HCT116 (cell line): ENCODE results near the gene OTOP3. TPM values are rescaled to one million over a fixed set of nuclear protein-coding genes. Genes with fewer than 3 reads are reported as not detected.

Experiments used
- ATAC-seq: fragments of 200-7000 bp; cut with Tn5 transposase; 2 replicates; pipeline ENCODE4 v1.9.1; 2020; ENCODE audit warnings: mild to moderate bottlenecking, moderate library complexity
- BruUV-seq: library from RNA; stranded (reverse); fragments of 400-500 nt; replicated peaks from 2 replicates; lab custom pipeline; 2021; lab: Mats Ljungman, UMichigan
- CTCF ChIA-PET: fragments of 300-600 bp; sonication (Branson Sonifier 250); formaldehyde crosslinking; loops from one replicate; lab custom pipeline; 2021; ENCODE audit warnings: antibody characterized with exemption; lab: Charles Lee
- POLR2A ChIA-PET: fragments of 300-600, 350-600 bp; sonication (Branson Sonifier 250); formaldehyde crosslinking; loops from one replicate; lab custom pipeline; 2021; ENCODE audit warnings: antibody characterized with exemption; lab: Charles Lee
- RAD21 ChIA-PET, 2 experiments: fragments of 300-600 bp; sonication (Branson Sonifier 250); formaldehyde crosslinking; loops; one replicate each; lab custom pipeline; 2023; ENCODE audit warnings: low total read pairs in 2 of 2; ENCODE audit not compliant: uncharacterized antibody in 2 of 2, unreplicated experiment in 2 of 2, low non-redundant PET in 1 of 2; lab: Charles Lee
- DNase-seq: peaks from one replicate; pipeline ENCODE4 v3.0.0-alpha.2; 2010; ENCODE audit warnings: low read depth, low spot score
- H2AFZ ChIP-seq: fragments of 200-600 bp; shearing (Covaris generic), sonication (generic); 2 replicates; pipeline ENCODE4 v1.6.1; 2017; ENCODE audit warnings: low read depth, mixed run types, mixed read lengths, antibody characterized with exemption, low read length; ENCODE audit not compliant: poor library complexity, severe bottlenecking
- H3K27ac ChIP-seq: 2 replicates; pipeline ENCODE4 v1.5.1; 2012; ENCODE audit warnings: low read depth, low read length
- H3K27me3 ChIP-seq: fragments of 200-600 bp; sonication (generic); 2 replicates; pipeline ENCODE4 v1.6.1; 2016; ENCODE audit warnings: mixed run types, low read length, mixed read lengths; ENCODE audit not compliant: insufficient read depth
- H3K36me3 ChIP-seq, 2 experiments: fragments of 200-500 bp in 1 of 2; fragments of 200-600 bp in 1 of 2; sonication (Bioruptor generic) in 1 of 2; sonication (generic) in 1 of 2; 2 replicates each; pipeline versions ENCODE4 v1.5.1 to v1.6.1; 2014 to 2016; ENCODE audit warnings: low read length in 2 of 2, inconsistent platforms in 1 of 2, mixed read lengths in 1 of 2, mixed run types in 1 of 2; ENCODE audit not compliant: insufficient read depth in 2 of 2, control insufficient read depth in 1 of 2
- H3K4me1 ChIP-seq, 2 experiments: fragments of 200-600 bp in 1 of 2; sonication (generic) in 1 of 2; 2 replicates each; pipeline versions ENCODE4 v1.5.1 to v1.6.1; 2012 to 2017; ENCODE audit warnings: low read length in 2 of 2, inconsistent platforms in 1 of 2, mild to moderate bottlenecking in 1 of 2, mixed read lengths in 1 of 2, mixed run types in 1 of 2, moderate library complexity in 1 of 2; ENCODE audit not compliant: insufficient read depth in 2 of 2, control insufficient read depth in 1 of 2
- H3K4me2 ChIP-seq: fragments of 200-600 bp; sonication (generic); 2 replicates; pipeline ENCODE4 v1.6.1; 2017; ENCODE audit warnings: mixed run types, low read length, mixed read lengths
- H3K4me3 ChIP-seq, 2 experiments: fragments of 200-600 bp in 1 of 2; sonication (generic) in 1 of 2; replicated peaks in 1 of 2; 2 replicates each; pipeline ENCODE4 v1.5.1; 2011 to 2016; ENCODE audit warnings: low read length in 2 of 2, control low read depth in 1 of 2, low read depth in 1 of 2, mild to moderate bottlenecking in 1 of 2, mixed read lengths in 1 of 2, mixed run types in 1 of 2
- H3K79me2 ChIP-seq: fragments of 200-600 bp; sonication (generic); 2 replicates; pipeline ENCODE4 v1.6.1; 2017; ENCODE audit warnings: mild to moderate bottlenecking, mixed run types, low read length, moderate library complexity, mixed read lengths; ENCODE audit not compliant: insufficient read depth
- H3K9ac ChIP-seq: fragments of 200-600 bp; sonication (generic); 2 replicates; pipeline ENCODE4 v1.6.1; 2016; ENCODE audit warnings: low read length, mixed read lengths
- H3K9me2 ChIP-seq: fragments of 200-600 bp; sonication (generic), shearing (Covaris generic); 2 replicates; pipeline ENCODE4 v1.6.1; 2017; ENCODE audit warnings: mixed run types, mild to moderate bottlenecking, moderate library complexity; ENCODE audit not compliant: insufficient read depth
- H3K9me3 ChIP-seq, 2 experiments: fragments of 200-500 bp in 1 of 2; fragments of 200-600 bp in 1 of 2; sonication (Bioruptor generic) in 1 of 2; sonication (generic) in 1 of 2; 2 replicates each; pipeline ENCODE4 v1.6.1; 2014 to 2017; ENCODE audit warnings: low read length in 2 of 2, mixed read lengths in 2 of 2, inconsistent platforms in 1 of 2, low read depth in 1 of 2, mild to moderate bottlenecking in 1 of 2, mixed run types in 1 of 2, moderate library complexity in 1 of 2; ENCODE audit not compliant: control insufficient read depth in 1 of 2, insufficient read depth in 1 of 2
- H4K20me1 ChIP-seq: fragments of 200-600 bp; sonication (generic), shearing (Covaris generic); 2 replicates; pipeline ENCODE4 v1.6.1; 2017; ENCODE audit warnings: mixed run types, mild to moderate bottlenecking, moderate library complexity; ENCODE audit not compliant: insufficient read depth
- CBX3 ChIP-seq: IDR thresholded peaks from 2 replicates; pipeline ENCODE4 v1.6.1; 2012; ENCODE audit warnings: low read depth
- EGR1 ChIP-seq: IDR thresholded peaks from 2 replicates; pipeline ENCODE4 v1.6.1; 2012; ENCODE audit warnings: low read depth
- ELF1 ChIP-seq: IDR thresholded peaks from 2 replicates; pipeline ENCODE4 v1.6.1; 2012; ENCODE audit warnings: low read depth, borderline replicate concordance
- EZH2 ChIP-seq: fragments of 200-600 bp; sonication (generic); IDR thresholded peaks from 2 replicates; pipeline ENCODE4 v1.6.1; 2017; ENCODE audit warnings: antibody characterized with exemption, mixed run types
- FOSL1 ChIP-seq: IDR thresholded peaks from 2 replicates; pipeline ENCODE4 v1.6.1; 2012; ENCODE audit warnings: low read depth
- JUND ChIP-seq: IDR thresholded peaks from 2 replicates; pipeline ENCODE4 v1.6.1; 2012
- POLR2AphosphoS5 ChIP-seq: IDR thresholded peaks from 2 replicates; pipeline ENCODE4 v1.6.1; 2011; ENCODE audit warnings: mild to moderate bottlenecking, low read depth, low read length, moderate library complexity
- SP1 ChIP-seq: IDR thresholded peaks from 2 replicates; pipeline ENCODE4 v1.6.1; 2012; ENCODE audit warnings: low read depth
- SRF ChIP-seq: IDR thresholded peaks from 2 replicates; pipeline ENCODE4 v1.6.1; 2012; ENCODE audit warnings: low read depth
- TCF7L2 ChIP-seq: IDR thresholded peaks from 2 replicates; pipeline ENCODE4 v1.7.0; 2011; ENCODE audit warnings: borderline replicate concordance, inconsistent platforms; ENCODE audit not compliant: insufficient read depth, insufficient read length; ENCODE audit errors: extremely low read depth
- YY1 ChIP-seq: IDR thresholded peaks from 2 replicates; pipeline ENCODE4 v1.6.1; 2011; ENCODE audit warnings: low read length, low read depth, moderate library complexity, mild to moderate bottlenecking; ENCODE audit not compliant: insufficient replicate concordance; ENCODE audit errors: extremely low read depth
- ZFX ChIP-seq: fragments of 450-650 bp; IDR thresholded peaks from 2 replicates; pipeline ENCODE4 v1.6.1; 2017
- ZNF274 ChIP-seq: fragments of 200-500 bp; sonication (Bioruptor generic); IDR thresholded peaks from 2 replicates; pipeline ENCODE4 v1.6.1; 2014; ENCODE audit warnings: mild to moderate bottlenecking, low read depth, low read length, inconsistent platforms
- intact Hi-C: fragments of 100-400 bp; cut with micrococcal nuclease; formaldehyde crosslinking; loops from 2 replicates; pipeline ENCODE4 v1.10.0; 2022
- total RNA-seq: library from RNA; stranded (reverse); gene quantifications from one replicate; pipeline ENCODE4 v1.2.1, GENCODE V29; 2021; ENCODE audit not compliant: unreplicated experiment
- TF ChIP-seq, protein P1 (sequence below): IDR thresholded peaks from 2 replicates; pipeline ENCODE4 v1.6.1; 2011; ENCODE audit warnings: mild to moderate bottlenecking, low read length, moderate library complexity; ENCODE audit not compliant: insufficient replicate concordance; ENCODE audit errors: extremely low read depth
- TF ChIP-seq, protein P2 (sequence below): IDR thresholded peaks from 2 replicates; pipeline ENCODE4 v1.6.1; 2012; ENCODE audit warnings: low read depth

OTOP3 gene
- total RNA-seq, 1 experiment from 2014 or later, result not detected

DNA sequence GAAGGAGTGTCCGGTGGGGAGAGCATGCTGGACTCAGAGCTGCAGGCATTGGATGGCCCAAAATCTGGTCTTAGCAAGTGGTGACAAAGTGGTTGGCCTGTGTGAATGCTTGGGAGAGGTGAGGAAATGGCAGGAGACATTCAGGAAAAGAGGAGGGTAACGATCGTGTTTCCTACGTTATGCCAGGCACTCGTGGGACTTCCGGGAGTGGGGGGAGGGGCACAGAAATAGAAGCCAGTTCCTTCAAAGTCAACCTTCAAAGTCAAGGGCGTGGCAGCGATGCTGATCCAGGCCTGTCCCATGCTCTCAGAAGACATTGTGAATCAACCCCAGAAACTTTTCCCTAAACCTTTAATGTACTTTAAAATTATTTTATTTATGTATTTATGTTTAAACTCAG lies 3.8 kb downstream of the OTOP3 start:
- H2AFZ ChIP-seq, result no peak overlapping the region
- no peaks in the 10 kb centered on the region for H3K79me2 ChIP-seq
- RAD21 ChIA-PET, result no interaction called here
- H3K36me3 ChIP-seq, result no peaks in the 10 kb centered on the region
- CTCF ChIA-PET, result interaction anchor here (1.0 to 1.4 kb wide), 2 partner anchors 18 to 22 kb away, joined by 3 to 5 read pairs; no protein-coding TSS in a partner anchor
- no peak overlapping the region for H3K4me2 ChIP-seq
- no peak for TF ChIP-seq SRF
- peak; percentile 16 for TF ChIP-seq TCF7L2
- no peak for TF ChIP-seq CBX3
- no peak for TF ChIP-seq SP1
- intact Hi-C loops, result no loop called here
- ATAC-seq (no peak), DNase-seq (no peak)
- BruUV-seq, result no TSS peak
- no peaks in the 10 kb centered on the region for H3K9me3 ChIP-seq
- H4K20me1 ChIP-seq, result no peaks in the 10 kb centered on the region
- no peak overlapping the region for H3K9ac ChIP-seq
- H3K9me2 ChIP-seq, result no peaks in the 10 kb centered on the region
- H3K4me1 ChIP-seq, result peaks cover 12 to 16% of the 10 kb centered on the region in 2 experiments
- peaks cover 4% of the 10 kb centered on the region; the same call in 1 of the 2 replicates for H3K27me3 ChIP-seq
- H3K4me3 ChIP-seq, result no peak overlapping the region
- H3K27ac ChIP-seq, result no peak overlapping the region
- POLR2A ChIA-PET, result interaction anchor here (1.5 kb wide), 1 partner anchor 66 kb away, joined by 3 read pairs; the partner anchor contains the start of gene FDXR

DNA sequence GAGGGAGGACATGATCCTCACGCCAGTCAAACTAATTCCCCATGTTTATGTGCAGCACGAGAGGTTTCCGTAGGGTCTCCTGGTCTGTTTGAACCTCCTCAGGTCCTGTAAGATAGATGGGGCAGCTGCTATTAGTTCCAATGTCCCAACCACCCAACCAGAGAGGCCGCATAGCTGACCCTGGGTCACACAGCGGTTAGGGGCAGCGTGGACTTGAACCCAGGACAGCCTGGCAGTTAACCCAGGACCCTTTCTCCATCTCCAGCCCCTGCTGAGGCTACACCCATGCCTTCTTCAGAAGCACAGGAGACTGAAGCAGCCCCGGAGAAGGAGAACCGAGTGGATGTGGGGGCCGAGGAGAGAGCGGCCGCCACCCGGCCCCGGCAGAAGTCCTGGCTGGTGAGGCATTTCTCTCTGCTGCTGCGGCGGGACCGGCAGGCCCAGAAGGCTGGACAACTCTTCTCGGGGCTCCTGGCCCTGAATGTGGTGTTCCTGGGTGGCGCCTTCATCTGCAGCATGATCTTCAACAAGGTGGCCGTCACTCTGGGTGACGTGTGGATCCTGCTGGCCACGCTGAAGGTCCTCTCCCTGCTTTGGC lies 5.5 kb downstream of the OTOP3 start:
- no peaks in the 10 kb centered on the region for H3K9me2 ChIP-seq
- no peak for ATAC-seq
- H3K27me3 ChIP-seq, result peaks cover 4% of the 10 kb centered on the region; the same call in 1 of the 2 replicates
- no peak for TF ChIP-seq EZH2
- TF ChIP-seq SP1, result no peak
- TF ChIP-seq, protein P1, sequence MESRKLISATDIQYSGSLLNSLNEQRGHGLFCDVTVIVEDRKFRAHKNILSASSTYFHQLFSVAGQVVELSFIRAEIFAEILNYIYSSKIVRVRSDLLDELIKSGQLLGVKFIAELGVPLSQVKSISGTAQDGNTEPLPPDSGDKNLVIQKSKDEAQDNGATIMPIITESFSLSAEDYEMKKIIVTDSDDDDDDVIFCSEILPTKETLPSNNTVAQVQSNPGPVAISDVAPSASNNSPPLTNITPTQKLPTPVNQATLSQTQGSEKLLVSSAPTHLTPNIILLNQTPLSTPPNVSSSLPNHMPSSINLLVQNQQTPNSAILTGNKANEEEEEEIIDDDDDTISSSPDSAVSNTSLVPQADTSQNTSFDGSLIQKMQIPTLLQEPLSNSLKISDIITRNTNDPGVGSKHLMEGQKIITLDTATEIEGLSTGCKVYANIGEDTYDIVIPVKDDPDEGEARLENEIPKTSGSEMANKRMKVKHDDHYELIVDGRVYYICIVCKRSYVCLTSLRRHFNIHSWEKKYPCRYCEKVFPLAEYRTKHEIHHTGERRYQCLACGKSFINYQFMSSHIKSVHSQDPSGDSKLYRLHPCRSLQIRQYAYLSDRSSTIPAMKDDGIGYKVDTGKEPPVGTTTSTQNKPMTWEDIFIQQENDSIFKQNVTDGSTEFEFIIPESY, result no peak
- TF ChIP-seq CBX3, result no peak
- no peak for TF ChIP-seq JUND
- TF ChIP-seq ELF1, result no peak
- TF ChIP-seq FOSL1, result no peak
- TF ChIP-seq YY1, result no peak
- TF ChIP-seq ZFX, result no peak
- TF ChIP-seq ZNF274, result no peak
- TF ChIP-seq EGR1, result no peak
- TF ChIP-seq POLR2AphosphoS5, result no peak
- TF ChIP-seq, protein P2, sequence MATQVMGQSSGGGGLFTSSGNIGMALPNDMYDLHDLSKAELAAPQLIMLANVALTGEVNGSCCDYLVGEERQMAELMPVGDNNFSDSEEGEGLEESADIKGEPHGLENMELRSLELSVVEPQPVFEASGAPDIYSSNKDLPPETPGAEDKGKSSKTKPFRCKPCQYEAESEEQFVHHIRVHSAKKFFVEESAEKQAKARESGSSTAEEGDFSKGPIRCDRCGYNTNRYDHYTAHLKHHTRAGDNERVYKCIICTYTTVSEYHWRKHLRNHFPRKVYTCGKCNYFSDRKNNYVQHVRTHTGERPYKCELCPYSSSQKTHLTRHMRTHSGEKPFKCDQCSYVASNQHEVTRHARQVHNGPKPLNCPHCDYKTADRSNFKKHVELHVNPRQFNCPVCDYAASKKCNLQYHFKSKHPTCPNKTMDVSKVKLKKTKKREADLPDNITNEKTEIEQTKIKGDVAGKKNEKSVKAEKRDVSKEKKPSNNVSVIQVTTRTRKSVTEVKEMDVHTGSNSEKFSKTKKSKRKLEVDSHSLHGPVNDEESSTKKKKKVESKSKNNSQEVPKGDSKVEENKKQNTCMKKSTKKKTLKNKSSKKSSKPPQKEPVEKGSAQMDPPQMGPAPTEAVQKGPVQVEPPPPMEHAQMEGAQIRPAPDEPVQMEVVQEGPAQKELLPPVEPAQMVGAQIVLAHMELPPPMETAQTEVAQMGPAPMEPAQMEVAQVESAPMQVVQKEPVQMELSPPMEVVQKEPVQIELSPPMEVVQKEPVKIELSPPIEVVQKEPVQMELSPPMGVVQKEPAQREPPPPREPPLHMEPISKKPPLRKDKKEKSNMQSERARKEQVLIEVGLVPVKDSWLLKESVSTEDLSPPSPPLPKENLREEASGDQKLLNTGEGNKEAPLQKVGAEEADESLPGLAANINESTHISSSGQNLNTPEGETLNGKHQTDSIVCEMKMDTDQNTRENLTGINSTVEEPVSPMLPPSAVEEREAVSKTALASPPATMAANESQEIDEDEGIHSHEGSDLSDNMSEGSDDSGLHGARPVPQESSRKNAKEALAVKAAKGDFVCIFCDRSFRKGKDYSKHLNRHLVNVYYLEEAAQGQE, result no peak
- TF ChIP-seq TCF7L2, result no peak

More for the DNA sequence above, 5.5 kb downstream of the OTOP3 start:
- H3K4me2 ChIP-seq, result no peak overlapping the region
- no TSS peak for BruUV-seq
- RAD21 ChIA-PET, result no interaction called here
- CTCF ChIA-PET, result no interaction called here
- H3K36me3 ChIP-seq, result no peaks in the 10 kb centered on the region
- H3K4me1 ChIP-seq, result peaks cover 12 to 20% of the 10 kb centered on the region in 2 experiments
- intact Hi-C loops, result no loop called here
- no peaks in the 10 kb centered on the region for H3K9me3 ChIP-seq
- H3K4me3 ChIP-seq, result no peak overlapping the region
- DNase-seq, result no peak
- H4K20me1 ChIP-seq, result no peaks in the 10 kb centered on the region
- POLR2A ChIA-PET, result no interaction called here
- no peaks in the 10 kb centered on the region for H3K79me2 ChIP-seq
- no peak overlapping the region for H3K9ac ChIP-seq
- H3K27ac ChIP-seq, result no peak overlapping the region
- no peak overlapping the region for H2AFZ ChIP-seq
